Small intestine (tissue), 7 donors: ENCODE results near the gene DAPK3. TPM values are rescaled to one million over a fixed set of nuclear protein-coding genes. Genes with fewer than 3 reads are reported as not detected.

Source experiments
- DNase-seq, 2 donors: peaks; one replicate each; pipeline versions ENCODE4 v3.0.0 to v3.0.0-alpha.2; 2013
- FAIRE-seq: peaks from 2 replicates; lab custom pipeline; 2012; peaks lifted over from hg19 to GRCh38; lab: Jason Lieb, UNC
- H3K27ac ChIP-seq, 3 donors: one replicate each; pipeline ENCODE4 v1.5.1; 2013; ENCODE audit warnings: low read length in 2 of 3, mild to moderate bottlenecking in 2 of 3, control low read depth in 1 of 3, inconsistent platforms in 1 of 3, low read depth in 1 of 3, moderate library complexity in 1 of 3
- H3K27me3 ChIP-seq, 3 donors: one replicate each; pipeline ENCODE4 v1.6.1; 2013; ENCODE audit warnings: low read length in 3 of 3, inconsistent platforms in 1 of 3; ENCODE audit not compliant: control insufficient read depth in 3 of 3, insufficient read depth in 3 of 3
- H3K36me3 ChIP-seq, 3 donors: one replicate each; pipeline ENCODE4 v1.6.1; 2013; ENCODE audit warnings: low read length in 3 of 3, inconsistent platforms in 1 of 3, low read depth in 1 of 3, mild to moderate bottlenecking in 1 of 3, moderate library complexity in 1 of 3; ENCODE audit not compliant: control insufficient read depth in 3 of 3, insufficient read depth in 2 of 3
- H3K4me1 ChIP-seq, 3 donors: one replicate each; pipeline ENCODE4 v1.6.1; 2013; ENCODE audit warnings: low read length in 2 of 3, inconsistent platforms in 1 of 3, low read depth in 1 of 3, mild to moderate bottlenecking in 1 of 3, moderate library complexity in 1 of 3; ENCODE audit not compliant: control insufficient read depth in 3 of 3, insufficient read depth in 2 of 3
- H3K4me3 ChIP-seq, 3 donors: one replicate each; pipeline ENCODE4 v1.5.1; 2013; ENCODE audit warnings: low read length in 3 of 3, control low read depth in 1 of 3, inconsistent platforms in 1 of 3, low read depth in 1 of 3, mild to moderate bottlenecking in 1 of 3, moderate library complexity in 1 of 3
- H3K9me3 ChIP-seq, 2 donors: one replicate each; pipeline ENCODE4 v1.6.1; 2013; ENCODE audit warnings: low read depth in 1 of 2, low read length in 1 of 2; ENCODE audit not compliant: control insufficient read depth in 2 of 2, insufficient read depth in 1 of 2
- WGBS, 3 donors: extraction: QIAGEN DNeasy Blood & Tissue Kit; methylation state at CpG; one replicate each; pipeline ENCODE4 v1.1.7; 2013; 5-methylcytosine and 5-hydroxymethylcytosine counted together
- polyA plus RNA-seq, 4 donors: library from polyadenylated mRNA; stranded (reverse) in 3 of 4; unstranded in 1 of 4; fragments of 200-250 nt in 3 of 4; fragments of 120-200 nt in 1 of 4; gene quantifications; one replicate each; pipeline versions ENCODE4 v1.2.1 to v1.2.3, GENCODE V29; 2013
- donor health status: healthy with polysubstance abuse.
- donor health status: control.
- donor health status: control.
- donor health status: Bipolar disorder and iron deficiency.
- donor health status: healthy.

The DAPK3 gene
- polyA plus RNA-seq, 4 donors, result 41.7 to 72.4 (median 60.5) TPM

DNA sequence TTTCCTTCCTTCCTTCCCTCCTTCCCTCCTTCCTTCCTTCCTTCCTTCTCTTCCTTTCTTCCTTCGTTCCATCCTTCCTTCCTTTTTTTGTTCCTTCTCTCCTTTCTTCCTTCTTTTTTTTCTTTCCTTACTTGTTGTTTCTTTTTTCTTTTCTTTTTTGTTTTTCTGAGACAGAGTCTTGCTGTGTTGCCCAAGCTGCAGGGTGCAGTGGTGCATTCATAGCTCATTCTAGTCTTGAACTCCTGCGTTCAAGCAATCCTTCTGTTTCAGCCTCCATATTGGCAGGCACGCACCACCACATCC lies 19.9 kb upstream of the DAPK3 start:
- Histone ChIP-seq H3K4me3 (no peak overlapping the region), H3K27ac (no peak overlapping the region), H3K36me3 (no peaks in the 10 kb centered on the region), H3K4me1 (peaks cover 0 to 18% (median 0%) of the 10 kb centered on the region in 3 donors), H3K27me3 (peaks cover 0 to 7% (median 0%) of the 10 kb centered on the region in 3 donors), H3K9me3 (no peaks in the 10 kb centered on the region)
- FAIRE-seq, result no peak
- WGBS, 3 donors, result 77 to 81% (median 81%) methylated on average over 3 of the region's 3 CpGs
- no peak for DNase-seq

DNA sequence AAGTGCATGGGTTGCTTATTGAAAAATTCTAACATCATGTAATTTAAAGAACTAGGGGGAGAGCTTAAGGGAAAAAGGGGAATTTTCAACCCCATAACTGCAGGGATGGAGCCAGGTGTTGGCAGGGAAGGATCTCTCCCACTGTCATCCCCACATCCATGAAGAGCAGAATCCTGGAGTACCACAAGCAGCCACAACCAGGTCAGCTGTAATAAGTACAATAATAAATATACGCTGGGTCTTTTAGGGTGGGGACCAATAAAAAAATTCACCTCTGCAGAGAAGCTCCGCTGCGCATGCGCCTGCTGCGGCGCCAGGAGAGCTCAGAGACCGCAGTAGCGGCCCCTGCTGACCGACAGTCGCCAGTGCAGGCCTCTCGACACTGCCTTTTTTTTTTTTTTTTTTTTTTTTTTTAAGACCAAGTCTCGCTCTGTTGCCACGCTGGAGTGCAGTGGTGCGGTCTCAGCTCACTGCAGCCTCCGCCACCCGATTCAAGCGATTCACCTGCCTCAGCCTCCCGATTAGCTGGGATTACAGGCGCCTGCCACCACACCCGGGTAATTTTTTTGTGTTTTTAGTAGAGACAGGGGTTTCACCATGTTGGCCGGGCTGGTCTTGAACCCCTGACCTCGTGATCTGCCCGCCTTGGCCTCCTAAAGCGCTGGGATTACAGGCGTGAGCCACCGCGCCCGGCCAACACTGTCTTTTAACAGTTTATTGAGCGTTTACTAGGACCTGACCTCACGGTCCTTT lies 16.9 kb upstream of the DAPK3 start:
- 7 to 9% (median 7%) methylated on average over 28 to 30 of the region's 30 CpGs for WGBS, 3 donors

DNA sequence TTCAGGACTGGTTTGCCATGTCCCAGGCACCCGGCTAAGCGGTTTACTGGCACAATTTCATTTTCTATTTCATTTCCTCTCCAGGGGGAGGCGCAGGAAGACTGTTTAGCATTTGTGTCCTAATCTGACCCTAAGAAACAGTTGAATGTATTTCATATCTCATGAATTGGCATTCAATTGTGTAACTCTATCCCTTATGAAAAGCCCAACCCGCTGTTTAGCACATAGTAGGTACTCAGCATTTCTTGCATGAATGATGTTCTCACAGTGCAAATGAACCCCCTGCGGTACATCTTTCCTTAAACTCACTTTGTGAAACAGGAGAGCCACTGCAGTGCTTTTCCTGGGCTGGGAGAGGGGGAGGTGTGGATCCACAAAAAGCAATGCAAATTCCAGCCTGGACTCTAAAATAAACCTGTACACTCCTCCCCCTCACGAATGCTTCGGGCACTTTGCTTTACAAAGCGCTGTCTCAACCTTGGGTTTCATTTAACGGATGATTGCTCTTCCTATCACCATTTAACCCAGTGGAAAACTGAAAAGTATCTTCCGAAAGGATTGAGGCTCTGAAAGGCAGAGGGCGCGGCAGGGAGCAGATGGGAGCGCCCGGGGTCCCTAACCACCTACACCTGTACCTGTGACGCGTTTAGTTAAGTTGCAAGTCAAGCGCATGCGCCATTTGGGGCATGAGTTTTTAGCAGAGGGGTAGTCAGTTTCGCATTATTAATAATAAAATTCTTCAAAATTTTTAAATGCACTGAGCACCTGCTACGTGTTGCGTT lies 15.6 kb upstream of the DAPK3 start:
- Histone ChIP-seq H3K9me3 (no peaks in the 10 kb centered on the region), H3K36me3 (peaks cover 7 to 32% (median 20%) of the 10 kb centered on the region in 3 donors), H3K4me3 (peak overlapping the region in 1 of 3 donors; percentile 33), H3K27me3 (peaks cover 0 to 7% (median 0%) of the 10 kb centered on the region in 3 donors), H3K27ac (peak overlapping the region in 1 of 3 donors; percentile 24), H3K4me1 (peaks cover 0 to 29% (median 0%) of the 10 kb centered on the region in 3 donors)
- DNase-seq (peak; percentile 82 to 85), FAIRE-seq (no peak)
- 2 to 3% (median 3%) methylated on average over 21 of the region's 21 CpGs for WGBS, 3 donors

More for the DNA sequence above, 16.9 kb upstream of the DAPK3 start:
- Histone ChIP-seq H3K27ac (peak overlapping the region in 1 of 3 donors; percentile 12), H3K4me3 (peak overlapping the region in 1 of 3 donors; percentile 14), H3K4me1 (peaks cover 0 to 29% (median 0%) of the 10 kb centered on the region in 3 donors), H3K36me3 (peaks cover 3 to 19% (median 7%) of the 10 kb centered on the region in 3 donors), H3K9me3 (no peaks in the 10 kb centered on the region), H3K27me3 (peaks cover 0 to 7% (median 0%) of the 10 kb centered on the region in 3 donors)
- DNase-seq (peak; percentile 89 to 93), FAIRE-seq (no peak)

- peak overlapping the region in 1 of 3 donors; percentile 3 for H3K27ac ChIP-seq
- peaks cover 13 to 39% (median 27%) of the 10 kb centered on the region in 3 donors for H3K36me3 ChIP-seq
- no peak for FAIRE-seq
- peaks cover 0 to 29% (median 0%) of the 10 kb centered on the region in 3 donors for H3K4me1 ChIP-seq
- peak overlapping the region in 2 of 3 donors; percentile 33 to 97 for H3K4me3 ChIP-seq
- 2 to 5% (median 3%) methylated on average over 19 of the region's 19 CpGs for WGBS, 3 donors
- no peaks in the 10 kb centered on the region for H3K9me3 ChIP-seq
- H3K27me3 ChIP-seq, result peaks cover 0 to 7% (median 0%) of the 10 kb centered on the region in 3 donors
- no peak for DNase-seq
Observed at GRCh38 chr19:3985643-3986259, 14.9 kb upstream of the DAPK3 start.

GRCh38 chr19:3984908-3985642 lies 14.2 kb upstream of the DAPK3 start, which contains the start of gene EEF2:
EEF2 (minus strand) TSS chr19:3985463; CDS start chr19:3985380, 83 bp downstream.
- H3K4me3 ChIP-seq, result peak within 1 kb of the TSS; percentile 85 to 97 (median 89)

DNA sequence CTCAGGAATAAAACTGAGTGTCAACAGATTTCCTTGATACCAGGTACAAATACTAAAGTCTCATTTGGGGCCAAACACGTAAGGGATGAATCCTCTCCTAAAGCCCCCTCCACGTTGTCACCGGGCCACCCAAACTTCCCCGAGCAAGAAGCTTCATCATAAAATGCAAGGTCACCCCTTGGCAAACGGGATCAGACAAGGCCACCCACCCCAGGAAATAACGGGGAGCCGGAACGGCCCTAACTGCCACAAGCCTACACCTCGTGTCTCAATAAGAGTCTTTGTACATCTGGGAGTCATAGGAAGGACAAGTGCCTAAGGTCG lies 13.6 kb upstream of the DAPK3 start:
- 0 to 1% (median 1%) methylated on average over 10 of the region's 10 CpGs for WGBS, 3 donors
- peaks cover 25 to 51% (median 38%) of the 10 kb centered on the region in 3 donors for H3K36me3 ChIP-seq
- FAIRE-seq (no peak), DNase-seq (peak in 1 of 2 donors; percentile 35)
- peaks cover 0 to 29% (median 0%) of the 10 kb centered on the region in 3 donors for H3K4me1 ChIP-seq
- peak overlapping the region; percentile 85 to 97 (median 89) for H3K4me3 ChIP-seq
- peak overlapping the region; percentile 90 to 98 (median 98) for H3K27ac ChIP-seq
- H3K27me3 ChIP-seq, result peaks cover 0 to 7% (median 0%) of the 10 kb centered on the region in 3 donors
- no peaks in the 10 kb centered on the region for H3K9me3 ChIP-seq

More at GRCh38 chr19:3984908-3985642, 14.2 kb upstream of the DAPK3 start, which contains the start of gene EEF2:
- peaks cover 20 to 46% (median 33%) of the 10 kb centered on the region in 3 donors for H3K36me3 ChIP-seq
- no peaks in the 10 kb centered on the region for H3K9me3 ChIP-seq
- FAIRE-seq, result no peak
- H3K27me3 ChIP-seq, result peaks cover 0 to 7% (median 0%) of the 10 kb centered on the region in 3 donors
- peak; percentile 86 to 96 for DNase-seq
- H3K27ac ChIP-seq, result peak within 1 kb of the TSS; percentile 90 to 98 (median 98)
- H3K4me1 ChIP-seq, result peaks cover 0 to 29% (median 0%) of the 10 kb centered on the region in 3 donors
- 0% methylated on average over 73 to 80 of the region's 80 CpGs for WGBS, 3 donors

DNA sequence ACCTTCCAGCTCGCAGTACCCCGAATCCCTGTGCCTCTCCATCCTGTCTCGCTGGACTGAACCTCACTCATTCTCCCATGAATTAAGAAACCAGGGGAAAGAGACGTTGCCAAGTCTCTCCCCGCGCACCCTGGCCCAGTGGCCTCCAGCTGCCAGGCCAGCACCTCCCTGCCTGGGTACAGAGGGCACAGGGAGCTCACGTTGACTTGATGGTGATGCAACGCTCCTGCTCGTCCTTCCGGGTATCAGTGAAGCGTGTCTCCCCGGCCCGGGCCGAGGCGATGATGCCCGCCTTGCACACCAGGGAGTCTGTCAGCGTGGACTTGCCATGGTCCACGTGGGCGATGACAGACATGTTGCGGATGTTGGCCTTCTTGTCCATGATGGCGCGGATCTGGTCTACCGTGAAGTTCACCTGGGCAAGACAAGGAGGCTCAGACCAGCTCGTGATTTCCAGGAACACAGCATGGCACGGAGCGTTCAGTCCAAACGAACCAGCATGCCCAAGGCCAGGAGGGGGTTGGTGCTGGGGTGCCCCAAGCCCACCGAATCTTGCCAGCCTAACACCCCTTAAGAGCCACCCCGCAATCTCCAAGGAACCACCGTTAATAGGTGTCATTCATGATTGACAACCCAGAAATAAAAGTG lies 13.2 kb upstream of the DAPK3 start:
- 6 to 19% (median 8%) methylated on average over 30 of the region's 30 CpGs for WGBS, 3 donors
- peak overlapping the region; percentile 90 to 98 (median 98) for H3K27ac ChIP-seq
- peak overlapping the region; percentile 85 to 97 (median 89) for H3K4me3 ChIP-seq
- peaks cover 30 to 56% (median 42%) of the 10 kb centered on the region in 3 donors for H3K36me3 ChIP-seq
- no peaks in the 10 kb centered on the region for H3K9me3 ChIP-seq
- H3K4me1 ChIP-seq, result peaks cover 0 to 29% (median 0%) of the 10 kb centered on the region in 3 donors
- DNase-seq (peak; percentile 66 to 88), FAIRE-seq (no peak)
- H3K27me3 ChIP-seq, result peaks cover 0 to 7% (median 0%) of the 10 kb centered on the region in 3 donors
